ENCODE data around the gene PRKG1. TPM values are rescaled to one million over a fixed set of nuclear protein-coding genes. Genes with fewer than 3 reads are reported as not detected.

Gene PRKG1
- total and polyA plus RNA-seq, 4 donors = 6.8 to 38.1 (median 15.4) TPM

- Histone ChIP-seq H3K9me3 (ENCODE audit: control insufficient read depth, insufficient read depth, low read length) (no peaks in the 10 kb centered on the region), H3K4me3 (ENCODE audit: low read depth, low read length) (no peak overlapping the region), H3K27ac (ENCODE audit: low read depth, low read length) (no peak overlapping the region), H3K36me3 (ENCODE audit: control insufficient read depth, insufficient read depth, low read length) (no peaks in the 10 kb centered on the region), H3K4me1 (ENCODE audit: control insufficient read depth, insufficient read depth, low read length) (no peaks in the 10 kb centered on the region), H3K27me3 (ENCODE audit: control insufficient read depth, insufficient read depth, low read length) (no peaks in the 10 kb centered on the region)
- no peak for DNase-seq (ENCODE audit: low read depth in 4 of 6, low spot score in 6 of 6)
- 75% methylated on average over 2 of the region's 2 CpGs for WGBS (ENCODE audit: insufficient coverage)
Observed at GRCh38 chr10:52268790-52269189, 1194.5 kb downstream of the PRKG1 start.

DNA sequence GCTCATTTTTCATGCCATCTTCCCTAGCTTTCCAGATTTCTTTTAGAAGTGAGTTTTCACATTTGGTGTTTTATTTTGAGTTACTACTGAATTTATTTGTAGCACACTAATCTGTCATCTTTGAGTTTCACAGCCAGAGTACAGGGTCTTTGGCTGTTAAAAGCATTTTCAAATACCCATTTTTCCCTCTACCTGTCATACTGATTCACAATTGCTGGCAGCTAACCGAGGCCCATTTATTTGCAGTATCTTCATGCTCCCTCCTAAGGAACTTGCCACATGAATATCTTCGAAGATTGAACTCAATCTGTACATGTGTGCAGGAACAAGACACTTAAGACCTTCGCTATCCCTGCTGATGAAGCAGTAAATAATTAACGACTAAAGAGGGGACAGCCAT lies 1194.9 kb downstream of the PRKG1 start:
- Histone ChIP-seq H3K4me3 (ENCODE audit: low read depth, low read length) (no peak overlapping the region), H3K27ac (ENCODE audit: low read depth, low read length) (no peak overlapping the region), H3K4me1 (ENCODE audit: control insufficient read depth, insufficient read depth, low read length) (no peaks in the 10 kb centered on the region), H3K36me3 (ENCODE audit: control insufficient read depth, insufficient read depth, low read length) (no peaks in the 10 kb centered on the region), H3K9me3 (ENCODE audit: control insufficient read depth, insufficient read depth, low read length) (no peaks in the 10 kb centered on the region), H3K27me3 (ENCODE audit: control insufficient read depth, insufficient read depth, low read length) (no peaks in the 10 kb centered on the region)
- peak in 2 of 6 donors; percentile 7 to 52 for DNase-seq (ENCODE audit: low read depth in 4 of 6, low spot score in 6 of 6)
- 62% methylated on average over 2 of the region's 4 CpGs for WGBS (ENCODE audit: insufficient coverage)

- no peak for DNase-seq (ENCODE audit: low read depth in 4 of 6, low spot score in 6 of 6)
- Histone ChIP-seq H3K4me1 (ENCODE audit: control insufficient read depth, insufficient read depth, low read length) (no peaks in the 10 kb centered on the region), H3K9me3 (ENCODE audit: control insufficient read depth, insufficient read depth, low read length) (no peaks in the 10 kb centered on the region), H3K27ac (ENCODE audit: low read depth, low read length) (no peak overlapping the region), H3K4me3 (ENCODE audit: low read depth, low read length) (no peak overlapping the region), H3K36me3 (ENCODE audit: control insufficient read depth, insufficient read depth, low read length) (no peaks in the 10 kb centered on the region), H3K27me3 (ENCODE audit: control insufficient read depth, insufficient read depth, low read length) (no peaks in the 10 kb centered on the region)
- WGBS (ENCODE audit: insufficient coverage) = no CpG with 5 or more reads among the region's 2 CpGs
Observed at GRCh38 chr10:52276163-52276562, 1201.9 kb downstream of the PRKG1 start.

- Histone ChIP-seq H3K4me3 (ENCODE audit: low read depth, low read length) (no peak overlapping the region), H3K9me3 (ENCODE audit: control insufficient read depth, insufficient read depth, low read length) (no peaks in the 10 kb centered on the region), H3K36me3 (ENCODE audit: control insufficient read depth, insufficient read depth, low read length) (no peaks in the 10 kb centered on the region), H3K27me3 (ENCODE audit: control insufficient read depth, insufficient read depth, low read length) (no peaks in the 10 kb centered on the region), H3K27ac (ENCODE audit: low read depth, low read length) (no peak overlapping the region), H3K4me1 (ENCODE audit: control insufficient read depth, insufficient read depth, low read length) (no peaks in the 10 kb centered on the region)
- WGBS (ENCODE audit: insufficient coverage) = 10% methylated on average over 1 of the region's 1 CpG
- DNase-seq (ENCODE audit: low read depth in 4 of 6, low spot score in 6 of 6) = no peak
Observed at GRCh38 chr10:52276986-52277385, 1202.7 kb downstream of the PRKG1 start.

GRCh38 chr10:52279546-52279945 lies 1205.3 kb downstream of the PRKG1 start:
- no peak for DNase-seq (ENCODE audit: low read depth in 4 of 6, low spot score in 6 of 6)
- Histone ChIP-seq H3K27ac (ENCODE audit: low read depth, low read length) (no peak overlapping the region), H3K9me3 (ENCODE audit: control insufficient read depth, insufficient read depth, low read length) (no peaks in the 10 kb centered on the region), H3K27me3 (ENCODE audit: control insufficient read depth, insufficient read depth, low read length) (no peaks in the 10 kb centered on the region), H3K36me3 (ENCODE audit: control insufficient read depth, insufficient read depth, low read length) (no peaks in the 10 kb centered on the region), H3K4me1 (ENCODE audit: control insufficient read depth, insufficient read depth, low read length) (no peaks in the 10 kb centered on the region), H3K4me3 (ENCODE audit: low read depth, low read length) (no peak overlapping the region)
- WGBS (ENCODE audit: insufficient coverage) = no CpG with 5 or more reads among the region's 3 CpGs

DNA sequence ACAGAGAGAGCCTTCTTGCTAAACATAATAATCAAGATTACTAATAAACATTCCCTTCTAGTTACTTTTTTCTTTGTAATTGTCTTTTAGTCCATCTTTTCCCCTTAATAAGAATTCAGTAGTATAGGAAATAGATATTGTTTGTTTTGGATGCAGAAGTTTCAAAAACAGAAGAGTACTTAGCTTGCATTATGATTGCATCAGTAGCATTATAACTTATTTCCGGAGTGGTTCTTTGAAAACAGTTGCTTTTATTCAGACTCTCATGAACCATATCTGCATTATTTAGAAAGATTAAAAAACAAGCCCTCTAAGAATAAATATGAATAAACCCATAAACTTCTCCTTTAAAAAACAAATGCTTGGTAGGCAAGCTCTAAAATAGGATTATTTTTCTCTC lies 1205.8 kb downstream of the PRKG1 start:
- DNase-seq (ENCODE audit: low read depth in 4 of 6, low spot score in 6 of 6) = no peak
- no peaks in the 10 kb centered on the region for H3K9me3 ChIP-seq (ENCODE audit: control insufficient read depth, insufficient read depth, low read length)
- WGBS (ENCODE audit: insufficient coverage) = no CpG with 5 or more reads among the region's 1 CpG
- H3K27me3 ChIP-seq (ENCODE audit: control insufficient read depth, insufficient read depth, low read length) = no peaks in the 10 kb centered on the region
- H3K4me1 ChIP-seq (ENCODE audit: control insufficient read depth, insufficient read depth, low read length) = no peaks in the 10 kb centered on the region
- H3K27ac ChIP-seq (ENCODE audit: low read depth, low read length) = no peak overlapping the region
- no peak overlapping the region for H3K4me3 ChIP-seq (ENCODE audit: low read depth, low read length)
- no peaks in the 10 kb centered on the region for H3K36me3 ChIP-seq (ENCODE audit: control insufficient read depth, insufficient read depth, low read length)

- H3K4me3 ChIP-seq (ENCODE audit: low read depth, low read length) = no peak overlapping the region
- H3K27ac ChIP-seq (ENCODE audit: low read depth, low read length) = no peak overlapping the region
- H3K36me3 ChIP-seq (ENCODE audit: control insufficient read depth, insufficient read depth, low read length) = no peaks in the 10 kb centered on the region
- H3K27me3 ChIP-seq (ENCODE audit: control insufficient read depth, insufficient read depth, low read length) = no peaks in the 10 kb centered on the region
- WGBS (ENCODE audit: insufficient coverage) = 100% methylated on average over 1 of the region's 2 CpGs
- no peaks in the 10 kb centered on the region for H3K4me1 ChIP-seq (ENCODE audit: control insufficient read depth, insufficient read depth, low read length)
- H3K9me3 ChIP-seq (ENCODE audit: control insufficient read depth, insufficient read depth, low read length) = no peaks in the 10 kb centered on the region
- DNase-seq (ENCODE audit: low read depth in 4 of 6, low spot score in 6 of 6) = no peak
Observed at GRCh38 chr10:52283174-52283573, 1208.9 kb downstream of the PRKG1 start.

GRCh38 chr10:52284416-52285013 lies 1210.2 kb downstream of the PRKG1 start:
- no peak overlapping the region for H3K27ac ChIP-seq (ENCODE audit: low read depth, low read length)
- 33% methylated on average over 1 of the region's 2 CpGs for WGBS (ENCODE audit: insufficient coverage)
- H3K36me3 ChIP-seq (ENCODE audit: control insufficient read depth, insufficient read depth, low read length) = no peaks in the 10 kb centered on the region
- H3K4me1 ChIP-seq (ENCODE audit: control insufficient read depth, insufficient read depth, low read length) = no peaks in the 10 kb centered on the region
- H3K9me3 ChIP-seq (ENCODE audit: control insufficient read depth, insufficient read depth, low read length) = no peaks in the 10 kb centered on the region
- no peak overlapping the region for H3K4me3 ChIP-seq (ENCODE audit: low read depth, low read length)
- H3K27me3 ChIP-seq (ENCODE audit: control insufficient read depth, insufficient read depth, low read length) = no peaks in the 10 kb centered on the region
- DNase-seq (ENCODE audit: low read depth in 4 of 6, low spot score in 6 of 6) = no peak

- DNase-seq (ENCODE audit: low read depth in 4 of 6, low spot score in 6 of 6) = no peak
- Histone ChIP-seq H3K4me1 (ENCODE audit: control insufficient read depth, insufficient read depth, low read length) (no peaks in the 10 kb centered on the region), H3K27me3 (ENCODE audit: control insufficient read depth, insufficient read depth, low read length) (no peaks in the 10 kb centered on the region), H3K36me3 (ENCODE audit: control insufficient read depth, insufficient read depth, low read length) (no peaks in the 10 kb centered on the region), H3K27ac (ENCODE audit: low read depth, low read length) (no peak overlapping the region), H3K9me3 (ENCODE audit: control insufficient read depth, insufficient read depth, low read length) (no peaks in the 10 kb centered on the region), H3K4me3 (ENCODE audit: low read depth, low read length) (no peak overlapping the region)
- WGBS (ENCODE audit: insufficient coverage) = no CpG with 5 or more reads among the region's 1 CpG
Observed at GRCh38 chr10:52287866-52288265, 1213.6 kb downstream of the PRKG1 start.

GRCh38 chr10:52297747-52298146 lies 1223.5 kb downstream of the PRKG1 start:
- Histone ChIP-seq H3K27me3 (ENCODE audit: control insufficient read depth, insufficient read depth, low read length) (no peaks in the 10 kb centered on the region), H3K9me3 (ENCODE audit: control insufficient read depth, insufficient read depth, low read length) (no peaks in the 10 kb centered on the region), H3K36me3 (ENCODE audit: control insufficient read depth, insufficient read depth, low read length) (no peaks in the 10 kb centered on the region), H3K27ac (ENCODE audit: low read depth, low read length) (no peak overlapping the region), H3K4me3 (ENCODE audit: low read depth, low read length) (no peak overlapping the region), H3K4me1 (ENCODE audit: control insufficient read depth, insufficient read depth, low read length) (no peaks in the 10 kb centered on the region)
- WGBS (ENCODE audit: insufficient coverage) = 75% methylated on average over 2 of the region's 4 CpGs
- no peak for DNase-seq (ENCODE audit: low read depth in 4 of 6, low spot score in 6 of 6)
